CD8-positive, alpha-beta memory T cell (primary cell): ENCODE results near the gene C10orf90. TPM values are rescaled to one million over a fixed set of nuclear protein-coding genes. Genes with fewer than 3 reads are reported as not detected.
"Not testable (repeated sequence)": the region's sequence is repeated elsewhere in the genome, so short reads cannot be mapped to it uniquely, and the experiment has no call there.

ENCODE experiments used
- CTCF ChIA-PET: fragments of 350-600 bp; sonication (Branson Sonifier 250); formaldehyde crosslinking; loops from one replicate; lab custom pipeline; 2021; ENCODE audit warnings: antibody characterized with exemption; lab: Charles Lee
- POLR2A ChIA-PET: fragments of 350-600 bp; sonication (Branson Sonifier 250); formaldehyde crosslinking; loops from one replicate; lab custom pipeline; 2021; ENCODE audit warnings: antibody characterized with exemption; lab: Charles Lee
- DNase-seq, 5 donors: peaks; one replicate each; pipeline versions ENCODE4 v3.0.0 to v3.0.0-alpha.2; 2020 to 2022; ENCODE audit warnings: mixed read lengths in 1 of 5
- H3K27ac ChIP-seq: one replicate; pipeline ENCODE4 v1.7.0; 2013; ENCODE audit warnings: low read depth, mild to moderate bottlenecking, low read length, moderate library complexity
- H3K27me3 ChIP-seq: 2 replicates; pipeline ENCODE4 v1.7.0; 2013; ENCODE audit warnings: low read length, mild to moderate bottlenecking; ENCODE audit not compliant: insufficient read depth, poor library complexity, severe bottlenecking
- H3K36me3 ChIP-seq: 2 replicates; pipeline ENCODE4 v1.7.0; 2013; ENCODE audit warnings: mild to moderate bottlenecking, low read length, moderate library complexity; ENCODE audit not compliant: insufficient read depth
- H3K4me1 ChIP-seq: 2 replicates; pipeline ENCODE4 v1.7.0; 2013; ENCODE audit warnings: mild to moderate bottlenecking, low read length, moderate library complexity; ENCODE audit not compliant: insufficient read depth
- H3K4me3 ChIP-seq: 2 replicates; pipeline ENCODE4 v1.7.0; 2013; ENCODE audit warnings: mild to moderate bottlenecking, low read length
- H3K9me3 ChIP-seq: 2 replicates; pipeline ENCODE4 v1.7.0; 2013; ENCODE audit warnings: mild to moderate bottlenecking, low read length
- H3K27ac Mint-ChIP-seq, 8 donors: one replicate each; pipeline ENCODE4 v1.8.0; 2020 to 2021; ENCODE audit warnings: mixed read lengths in 8 of 8, mild to moderate bottlenecking in 6 of 8, inconsistent platforms in 3 of 8, moderate library complexity in 3 of 8
- H3K27me3 Mint-ChIP-seq, 2 donors: one replicate each; pipeline ENCODE4 v1.8.0; 2020 to 2021; ENCODE audit warnings: mixed read lengths in 2 of 2, mild to moderate bottlenecking in 1 of 2, moderate library complexity in 1 of 2
- H3K36me3 Mint-ChIP-seq, 3 donors: one replicate each; pipeline ENCODE4 v1.8.0; 2020 to 2021; ENCODE audit warnings: mixed read lengths in 3 of 3, inconsistent platforms in 1 of 3, mild to moderate bottlenecking in 1 of 3
- H3K4me1 Mint-ChIP-seq, 3 donors: one replicate each; pipeline ENCODE4 v1.8.0; 2020 to 2021; ENCODE audit warnings: mixed read lengths in 3 of 3, inconsistent platforms in 1 of 3, mild to moderate bottlenecking in 1 of 3
- H3K4me3 Mint-ChIP-seq, 7 donors: one replicate each; pipeline ENCODE4 v1.8.0; 2020 to 2021; ENCODE audit warnings: mixed read lengths in 7 of 7, mild to moderate bottlenecking in 6 of 7, moderate library complexity in 4 of 7, inconsistent platforms in 2 of 7
- H3K9me3 Mint-ChIP-seq, 5 donors: one replicate each; pipeline ENCODE4 v1.8.0; 2020 to 2022; ENCODE audit warnings: mixed read lengths in 5 of 5, mild to moderate bottlenecking in 3 of 5, moderate library complexity in 2 of 5, inconsistent platforms in 1 of 5
- polyA plus RNA-seq: library from polyadenylated mRNA; unstranded; fragments of 300-500 nt; fragmentation: Illumina TruSeq; gene quantifications from one replicate; pipeline ENCODE4 v1.2.3, GENCODE V29; 2021
- total RNA-seq, 2 experiments: library from RNA; stranded (reverse); gene quantifications; one replicate each; pipeline ENCODE4 v1.2.3, GENCODE V29; 2021

Gene C10orf90
- total and polyA plus RNA-seq, 3 experiments from 2014 or later, result not detected

- no peaks in the 10 kb centered on the region for H3K9me3 ChIP-seq
- H3K27ac ChIP-seq, result no peak overlapping the region
- H3K4me3 Mint-ChIP-seq, result peak overlapping the region in 2 of 7 donors; percentile 4 to 29
- H3K27ac Mint-ChIP-seq, result no peak overlapping the region
- H3K4me3 ChIP-seq, result no peak overlapping the region
- no peaks in the 10 kb centered on the region for H3K27me3 ChIP-seq
- H3K36me3 ChIP-seq, result no peaks in the 10 kb centered on the region
- CTCF ChIA-PET, result no interaction called here
- DNase-seq, result no peak
- H3K4me1 ChIP-seq, result no peaks in the 10 kb centered on the region
- H3K36me3 Mint-ChIP-seq, result peaks cover 0 to 6% (median 2%) of the 10 kb centered on the region in 3 donors
- H3K9me3 Mint-ChIP-seq, result peaks cover 2 to 10% (median 5%) of the 10 kb centered on the region in 5 donors
- H3K27me3 Mint-ChIP-seq, result peaks cover 20 to 24% of the 10 kb centered on the region in 2 donors
- POLR2A ChIA-PET, result no interaction called here
- peaks cover 0 to 14% (median 8%) of the 10 kb centered on the region in 3 donors for H3K4me1 Mint-ChIP-seq
Measured at GRCh38 chr10:126384269-126384873, 286.1 kb downstream of the C10orf90 start.

DNA sequence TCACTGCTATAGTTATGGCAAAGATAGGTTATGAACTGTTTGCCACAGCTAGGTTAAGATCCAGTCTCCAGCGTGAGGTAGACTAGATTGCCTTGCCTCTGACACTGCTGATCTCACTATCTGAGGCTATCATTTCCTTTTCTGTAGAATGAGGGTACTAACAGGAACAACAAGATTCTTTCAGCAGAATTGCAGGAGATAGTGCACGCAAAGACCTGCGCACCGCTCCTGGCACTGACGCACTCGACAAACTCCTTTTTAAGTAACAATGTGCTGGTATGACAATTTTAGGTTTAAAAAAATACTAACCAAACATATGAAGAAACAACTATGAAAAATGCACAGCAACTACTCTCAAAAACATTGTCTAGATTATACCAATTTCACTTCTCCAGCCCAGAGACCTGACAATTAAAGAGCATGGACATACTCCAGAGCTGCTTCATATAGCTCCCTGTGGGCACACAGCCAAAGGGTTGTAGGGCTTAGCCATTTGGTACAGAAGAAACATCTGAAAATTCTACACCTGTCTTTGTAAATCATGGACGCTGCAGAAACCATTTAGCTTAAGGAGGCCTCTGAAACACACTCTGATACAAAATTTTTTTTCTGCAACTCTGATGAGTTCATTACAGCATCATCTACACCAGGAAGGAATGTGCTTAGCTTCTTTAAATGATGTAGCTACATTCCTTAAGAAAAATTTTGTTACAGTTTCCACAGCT, 290.0 kb downstream of the C10orf90 start:
- Histone ChIP-seq H3K36me3 (no peaks in the 10 kb centered on the region), H3K9me3 (no peaks in the 10 kb centered on the region), H3K27ac (no peak overlapping the region), H3K27me3 (no peaks in the 10 kb centered on the region), H3K4me1 (no peaks in the 10 kb centered on the region), H3K4me3 (no peak overlapping the region)
- POLR2A ChIA-PET, result no interaction called here
- CTCF ChIA-PET, result no interaction called here
- DNase-seq, result no peak
- Mint-ChIP-seq H3K36me3 (peaks cover 0 to 6% (median 2%) of the 10 kb centered on the region in 3 donors), H3K4me1 (peaks cover 0 to under 1% (median 0%) of the 10 kb centered on the region in 3 donors), H3K4me3 (peak overlapping the region in 1 of 7 donors; percentile 49), H3K27ac (peak overlapping the region in 5 of 8 donors; percentile 14 to 56 (median 49)), H3K27me3 (peaks cover 0 to 4% of the 10 kb centered on the region in 2 donors), H3K9me3 (peaks cover 0 to 10% (median 3%) of the 10 kb centered on the region in 5 donors)

GRCh38 chr10:126379166-126379565, 291.3 kb downstream of the C10orf90 start:
- POLR2A ChIA-PET, result not testable (repeated sequence)

DNA sequence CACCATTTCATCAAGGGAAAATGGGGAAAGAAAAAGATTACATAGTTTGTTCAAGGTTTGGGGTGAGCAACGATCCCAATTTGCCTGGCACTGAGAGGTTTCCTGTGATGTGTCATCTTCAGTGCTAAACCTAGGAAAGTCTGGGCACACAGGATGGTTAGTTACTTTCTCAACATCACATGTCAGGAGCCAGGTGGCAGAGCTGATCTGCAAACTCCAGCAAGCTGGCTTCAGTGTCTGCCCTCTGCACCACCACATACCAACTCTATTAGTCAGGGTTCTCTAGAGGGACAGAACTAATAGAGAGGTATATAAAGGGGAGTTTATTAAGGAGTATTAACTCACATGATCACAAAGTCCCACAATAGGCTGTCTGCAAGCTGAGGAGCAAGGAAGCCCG, 293.5 kb downstream of the C10orf90 start:
- peaks cover 0 to 16% (median 2%) of the 10 kb centered on the region in 5 donors for H3K9me3 Mint-ChIP-seq

More at GRCh38 chr10:126379166-126379565, 291.3 kb downstream of the C10orf90 start:
- H3K27me3 ChIP-seq, CTCF ChIA-PET, H3K27ac ChIP-seq, H3K36me3 ChIP-seq, H3K36me3 Mint-ChIP-seq, H3K9me3 ChIP-seq, H3K4me1 ChIP-seq, H3K4me3 Mint-ChIP-seq, H3K4me1 Mint-ChIP-seq, DNase-seq, H3K4me3 ChIP-seq, H3K27me3 Mint-ChIP-seq: not testable (repeated sequence)
- H3K9me3 Mint-ChIP-seq, result peaks cover 2 to 21% (median 3%) of the 10 kb centered on the region in 5 donors
- H3K27ac Mint-ChIP-seq, result peak overlapping the region in 1 of 8 donors; percentile 53

DNA sequence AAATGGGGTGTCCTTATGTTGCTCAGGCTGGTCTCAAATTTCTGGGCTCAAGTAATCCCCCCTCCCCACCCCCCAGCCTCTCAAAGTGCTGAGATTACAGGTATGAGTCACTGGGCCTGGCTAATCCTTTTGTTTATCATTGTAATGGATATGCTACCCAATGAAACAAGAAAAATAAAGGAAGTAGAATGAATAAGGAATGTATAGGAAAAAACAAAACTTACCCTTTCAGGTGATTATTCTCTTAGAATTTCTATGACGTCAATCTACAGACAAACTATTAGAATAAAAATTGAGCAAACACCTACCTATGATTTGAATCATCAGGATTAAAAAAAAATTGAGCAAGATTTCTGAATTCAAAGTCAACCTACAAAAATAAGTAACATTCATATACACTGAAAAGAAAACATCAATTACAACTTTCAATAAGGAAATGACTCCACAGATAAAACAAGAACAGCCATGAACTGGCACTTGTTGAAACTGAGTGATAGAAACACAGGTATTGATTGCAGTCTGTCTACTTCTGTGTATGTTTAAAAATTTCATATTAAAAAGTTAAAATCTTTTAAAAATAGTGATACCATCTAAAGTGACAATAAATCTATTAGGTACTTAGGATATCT, 294.5 kb downstream of the C10orf90 start:
- no peaks in the 10 kb centered on the region for H3K27me3 ChIP-seq
- H3K9me3 Mint-ChIP-seq, result peaks cover 0 to 16% (median 2%) of the 10 kb centered on the region in 5 donors
- no peaks in the 10 kb centered on the region for H3K9me3 ChIP-seq
- peak overlapping the region in 2 of 8 donors; percentile 17 to 48 for H3K27ac Mint-ChIP-seq
- no peaks in the 10 kb centered on the region for H3K4me1 Mint-ChIP-seq
- no peaks in the 10 kb centered on the region for H3K4me1 ChIP-seq
- H3K4me3 ChIP-seq, result no peak overlapping the region
- ChIA-PET POLR2A (no interaction called here), CTCF (no interaction called here)
- H3K36me3 ChIP-seq, result no peaks in the 10 kb centered on the region
- no peak overlapping the region for H3K27ac ChIP-seq
- H3K4me3 Mint-ChIP-seq, result no peak overlapping the region
- H3K36me3 Mint-ChIP-seq, result no peaks in the 10 kb centered on the region
- no peak for DNase-seq
- H3K27me3 Mint-ChIP-seq, result no peaks in the 10 kb centered on the region

More for the DNA sequence above, 293.5 kb downstream of the C10orf90 start:
- no peaks in the 10 kb centered on the region for H3K9me3 ChIP-seq
- H3K36me3 ChIP-seq, result no peaks in the 10 kb centered on the region
- no peak overlapping the region for H3K27ac ChIP-seq
- H3K36me3 Mint-ChIP-seq, result no peaks in the 10 kb centered on the region
- no peaks in the 10 kb centered on the region for H3K27me3 Mint-ChIP-seq
- H3K4me1 ChIP-seq, result no peaks in the 10 kb centered on the region
- DNase-seq, result no peak
- no peaks in the 10 kb centered on the region for H3K27me3 ChIP-seq
- peak overlapping the region in 1 of 7 donors; percentile 17 for H3K4me3 Mint-ChIP-seq
- CTCF ChIA-PET, result no interaction called here
- no peaks in the 10 kb centered on the region for H3K4me1 Mint-ChIP-seq
- POLR2A ChIA-PET, result no interaction called here
- H3K4me3 ChIP-seq, result no peak overlapping the region
- no peak overlapping the region for H3K27ac Mint-ChIP-seq

DNA sequence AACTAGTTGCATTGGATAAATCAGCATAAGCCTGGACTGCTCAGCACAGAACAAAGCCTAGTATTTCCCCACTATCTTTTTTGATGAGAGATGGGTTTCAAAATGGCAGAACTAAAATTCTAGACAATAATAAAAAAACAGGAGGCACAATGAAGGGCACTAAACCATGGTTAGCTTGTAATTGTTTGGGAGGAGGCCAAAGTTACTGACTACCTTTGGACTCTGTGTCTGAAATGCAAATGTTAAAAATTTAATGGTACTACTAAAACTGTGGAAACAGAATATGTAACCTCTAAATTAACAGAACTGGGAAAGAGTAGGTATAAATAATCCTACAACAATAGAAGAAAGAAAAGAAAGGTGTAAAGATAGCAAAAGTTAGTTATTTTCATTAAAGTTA, 295.2 kb downstream of the C10orf90 start:
- ChIA-PET CTCF (no interaction called here), POLR2A (no interaction called here)

More for the DNA sequence above, 295.2 kb downstream of the C10orf90 start:
- Histone ChIP-seq H3K9me3 (no peaks in the 10 kb centered on the region), H3K36me3 (no peaks in the 10 kb centered on the region), H3K4me3 (no peak overlapping the region), H3K4me1 (no peaks in the 10 kb centered on the region), H3K27ac (no peak overlapping the region), H3K27me3 (no peaks in the 10 kb centered on the region)
- no peak overlapping the region for H3K4me3 Mint-ChIP-seq
- H3K36me3 Mint-ChIP-seq, result no peaks in the 10 kb centered on the region
- no peak overlapping the region for H3K27ac Mint-ChIP-seq
- H3K27me3 Mint-ChIP-seq, result no peaks in the 10 kb centered on the region
- peaks cover 0 to 16% (median 2%) of the 10 kb centered on the region in 5 donors for H3K9me3 Mint-ChIP-seq
- no peak for DNase-seq
- peaks cover 0 to 2% (median 0%) of the 10 kb centered on the region in 3 donors for H3K4me1 Mint-ChIP-seq
